ENCODE results near the gene KRT36. TPM values are rescaled to one million over a fixed set of nuclear protein-coding genes. Genes with fewer than 3 reads are reported as not detected.

The KRT36 gene
- total RNA-seq (2022; extraction: Qiagen RNA extraction): 0.05 TPM in 1 of 5 replicates, not detected in the others

DNA sequence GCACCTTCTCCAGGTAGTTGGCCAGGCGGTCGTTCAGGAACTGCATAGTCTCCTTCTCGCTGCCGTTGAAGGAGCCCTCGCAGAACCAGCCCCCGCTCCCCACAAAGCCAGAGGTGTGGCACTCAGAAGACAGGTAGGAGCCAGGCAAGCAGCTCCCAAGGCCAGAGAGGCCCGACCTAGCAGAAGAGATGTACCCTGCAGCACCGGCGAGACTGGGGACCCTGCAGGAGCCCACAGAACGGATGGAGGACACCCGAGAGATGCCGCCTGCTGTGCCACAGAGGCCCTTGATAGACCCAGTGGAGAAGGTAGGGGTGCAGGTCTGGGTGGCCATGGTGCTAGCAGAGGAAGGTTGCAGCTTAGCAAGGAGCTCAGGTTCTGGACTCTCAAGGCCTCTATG is at the start of gene KRT36:
Gene KRT36, minus strand, starts transcription at position 380 of the 400 bp plus-strand sequence. Its CDS starts 46 bp downstream, at position 334.

DNA sequence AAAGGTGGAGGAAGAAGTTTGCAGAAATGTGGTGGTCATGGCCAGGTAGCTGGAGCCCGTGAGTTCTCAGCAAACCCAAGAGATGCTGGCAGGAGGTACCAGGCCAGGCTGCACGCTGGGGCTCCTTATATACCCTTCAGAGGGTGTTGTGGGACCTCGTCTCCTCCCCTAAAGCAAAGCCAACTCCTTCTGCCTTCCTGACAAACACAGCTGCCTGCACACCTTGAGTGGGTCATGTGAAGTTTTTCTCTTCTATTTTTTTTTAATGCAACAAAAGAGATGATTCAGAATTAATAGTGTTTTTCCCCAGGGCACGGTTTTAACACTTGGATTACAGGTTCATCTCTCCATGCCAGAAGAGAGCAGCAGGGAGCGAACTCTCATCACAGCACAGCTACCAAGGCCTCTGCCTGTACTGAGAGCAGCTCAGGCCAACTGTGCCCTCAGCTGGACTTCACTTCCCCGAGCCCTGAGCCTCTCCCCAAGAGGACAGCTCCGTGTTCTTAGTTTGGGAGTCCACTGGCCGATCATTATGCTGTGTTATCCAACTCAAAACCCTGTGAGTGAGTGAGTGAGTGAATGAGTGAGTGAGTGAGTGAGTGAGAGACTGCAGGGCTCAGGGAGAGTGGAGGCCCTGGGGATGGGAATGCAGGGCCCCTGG is 29.2 kb upstream of the KRT36 start, which contains the start of gene KRT15:
Gene KRT15, minus strand, starts transcription at position 102 of the 661 bp plus-strand sequence. Its CDS starts 63 bp downstream, at position 39.

DNA sequence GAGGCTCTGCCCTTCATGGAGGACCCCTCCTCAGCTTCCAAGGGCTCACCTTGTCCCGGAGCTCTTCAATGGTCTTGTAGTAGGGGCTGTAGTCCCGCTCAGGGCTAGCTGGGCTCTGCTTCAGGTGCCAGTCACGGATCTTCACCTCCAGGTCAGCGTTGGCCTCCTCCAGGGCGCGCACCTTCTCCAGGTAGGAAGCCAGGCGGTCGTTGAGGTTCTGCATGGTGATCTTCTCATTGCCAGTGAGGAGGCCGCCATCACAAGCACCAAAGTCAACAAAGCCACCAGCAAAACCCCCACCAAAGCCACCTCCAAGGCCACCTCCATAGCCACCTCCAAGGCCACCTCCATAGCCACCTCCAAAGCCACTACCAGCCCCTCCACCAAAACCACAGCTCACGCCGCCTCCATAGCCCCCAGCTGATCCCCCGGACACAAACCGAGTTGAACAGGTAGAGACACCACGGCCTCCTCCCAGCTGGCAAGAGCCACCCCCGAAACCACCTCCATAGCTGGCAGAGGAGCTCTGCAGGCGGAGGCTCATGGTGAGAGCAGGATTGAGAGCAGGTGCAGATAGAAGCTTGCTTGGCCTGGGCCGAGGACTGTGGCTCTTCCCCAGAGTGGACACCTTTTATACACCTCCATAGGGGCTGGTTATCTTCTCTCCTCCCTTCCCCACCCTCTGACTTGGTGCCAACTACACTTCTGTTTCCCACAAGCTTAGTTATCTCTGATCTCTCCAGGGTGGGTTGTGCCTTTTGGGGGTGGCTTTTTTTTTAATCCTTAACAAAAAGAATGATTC is 15.5 kb upstream of the KRT36 start, which contains the start of gene KRT13:
Gene KRT13, minus strand, starts transcription at position 606 of the 802 bp plus-strand sequence. Its CDS starts 62 bp downstream, at position 544.

GRCh38 chr17:41481036-41481435 is 8.7 kb downstream of the KRT36 start, which contains the start of gene KRT35:
KRT35 (minus strand) TSS chr17:41481151; CDS start chr17:41481097, 54 bp downstream.

DNA sequence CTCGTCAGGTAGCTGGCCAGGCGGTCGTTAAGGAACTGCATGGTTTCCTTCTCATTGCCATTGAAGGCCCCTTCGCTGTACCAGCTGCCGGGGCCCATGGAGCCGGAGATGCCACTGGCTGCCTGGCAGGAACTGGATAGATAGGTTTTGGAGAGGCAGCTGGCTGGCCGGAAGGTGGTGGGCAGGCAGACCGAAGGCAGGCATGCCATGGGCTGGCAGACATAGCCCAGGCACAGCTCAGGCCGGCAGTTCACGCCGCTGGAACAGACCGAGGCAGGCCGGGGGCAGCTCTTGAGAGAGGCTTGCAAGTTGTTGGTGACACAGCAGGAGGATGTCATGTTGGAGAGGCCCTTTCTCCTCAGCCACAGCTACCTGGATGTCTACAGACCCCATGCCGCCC is 22.7 kb downstream of the KRT36 start, which contains the start of gene KRT32:
Gene KRT32, minus strand, starts transcription at position 399 of the 400 bp plus-strand sequence. Its CDS starts 61 bp downstream, at position 338.

DNA sequence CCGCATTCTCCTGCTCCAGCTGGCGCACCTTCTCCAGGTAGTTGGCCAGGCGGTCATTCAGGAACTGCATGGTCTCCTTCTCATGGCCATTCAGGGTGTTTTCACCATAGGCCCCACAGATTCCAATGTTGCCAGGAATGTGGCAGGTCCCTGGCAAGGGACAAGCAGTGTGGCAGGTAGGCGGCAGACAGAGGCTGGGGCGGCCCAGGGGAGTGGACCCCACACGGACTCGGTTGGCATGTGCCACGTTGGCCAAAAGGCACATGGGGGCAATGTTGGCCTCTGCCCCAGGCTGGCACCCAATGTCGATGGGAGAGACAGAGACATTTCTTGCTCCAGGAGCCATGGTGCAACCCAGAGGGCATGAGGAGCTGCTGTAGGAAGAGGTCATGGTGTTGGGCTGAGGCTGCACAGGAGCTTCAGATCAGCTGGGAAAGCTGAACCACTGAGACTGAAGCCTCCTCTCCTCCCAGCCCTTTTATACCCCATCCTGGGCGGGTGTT is 49.1 kb downstream of the KRT36 start, which contains the start of gene KRT38:
Gene KRT38, minus strand, starts transcription at position 453 of the 503 bp plus-strand sequence. Its CDS starts 62 bp downstream, at position 391.

Other genes starting within 250 kb of the KRT36 start
- not detected in 5 replicates for gene KRTAP9-4, start 240.2 kb downstream of the KRT36 start, total RNA-seq (2022; extraction: Qiagen RNA extraction)
- not detected in 5 replicates for gene KRTAP9-9, start 234.5 kb downstream of the KRT36 start, total RNA-seq (2022; extraction: Qiagen RNA extraction)
- not detected in 5 replicates for gene KRTAP9-6, start 224.5 kb downstream of the KRT36 start, total RNA-seq (2022; extraction: Qiagen RNA extraction)
- not detected in 5 replicates for gene KRTAP9-7, start 214.2 kb downstream of the KRT36 start, total RNA-seq (2022; extraction: Qiagen RNA extraction)
- not detected in 5 replicates for gene KRTAP29-1, start 187.1 kb downstream of the KRT36 start, total RNA-seq (2022; extraction: Qiagen RNA extraction)
- gene KRTAP16-1, start 180.6 kb downstream of the KRT36 start, total RNA-seq (2022; extraction: Qiagen RNA extraction): not detected in 5 replicates
- gene KRTAP17-1, start 174.2 kb downstream of the KRT36 start, total RNA-seq (2022; extraction: Qiagen RNA extraction): not detected in 5 replicates
- not detected in 5 replicates for gene KRT33A, start 139.1 kb downstream of the KRT36 start, total RNA-seq (2022; extraction: Qiagen RNA extraction)
- 0.08 TPM in 1 of 5 replicates, not detected in the others for gene KRT33B, start 120.1 kb downstream of the KRT36 start, total RNA-seq (2022; extraction: Qiagen RNA extraction)
- gene KRT34, start 107.6 kb downstream of the KRT36 start, total RNA-seq (2022; extraction: Qiagen RNA extraction): 0.23 to 0.61 TPM (median 0.42 TPM) in 5 replicates
- gene KRT31, start 92.3 kb downstream of the KRT36 start, total RNA-seq (2022; extraction: Qiagen RNA extraction): not detected in 5 replicates
- gene KRT37, start 65.3 kb downstream of the KRT36 start, total RNA-seq (2022; extraction: Qiagen RNA extraction): not detected in 5 replicates
- gene KRT38, start 48.9 kb downstream of the KRT36 start, total RNA-seq (2022; extraction: Qiagen RNA extraction): 0.03 TPM in 1 of 5 replicates, not detected in the others
- 0.06 to 0.09 TPM (median 0.08 TPM) in 3 of 5 replicates, not detected in the others for gene KRT32, start 22.5 kb downstream of the KRT36 start, total RNA-seq (2022; extraction: Qiagen RNA extraction)
- gene KRT35, start 8.8 kb downstream of the KRT36 start, total RNA-seq (2022; extraction: Qiagen RNA extraction): not detected in 5 replicates
- 0.10 to 0.35 TPM (median 0.26 TPM) in 4 of 5 replicates, not detected in the other for gene KRT13, start 15.7 kb upstream of the KRT36 start, total RNA-seq (2022; extraction: Qiagen RNA extraction)
- 2.3 to 3.5 TPM (median 2.5 TPM) in 5 replicates for gene KRT15, start 29.0 kb upstream of the KRT36 start, total RNA-seq (2022; extraction: Qiagen RNA extraction)
- gene KRT19, start 38.4 kb upstream of the KRT36 start, total RNA-seq (2022; extraction: Qiagen RNA extraction): 38.8 to 54.9 TPM (median 45.7 TPM) in 5 replicates
- not detected in 5 replicates for gene KRT9, start 82.1 kb upstream of the KRT36 start, total RNA-seq (2022; extraction: Qiagen RNA extraction)
- 0.07 to 0.11 TPM (median 0.08 TPM) in 4 of 5 replicates, not detected in the other for gene KRT14, start 97.0 kb upstream of the KRT36 start, total RNA-seq (2022; extraction: Qiagen RNA extraction)
- 0.94 to 1.6 TPM (median 1.6 TPM) in 5 replicates for gene KRT16, start 122.9 kb upstream of the KRT36 start, total RNA-seq (2022; extraction: Qiagen RNA extraction)
- gene KRT17, start 134.7 kb upstream of the KRT36 start, total RNA-seq (2022; extraction: Qiagen RNA extraction): 0.66 to 1.3 TPM (median 1.00 TPM) in 5 replicates
- 1,199 to 1,525 TPM (median 1,311 TPM) in 5 replicates for gene EIF1, start 199.0 kb upstream of the KRT36 start, total RNA-seq (2022; extraction: Qiagen RNA extraction)
- 0.17 TPM in 1 of 5 replicates, not detected in the others for gene GAST, start 222.4 kb upstream of the KRT36 start, total RNA-seq (2022; extraction: Qiagen RNA extraction)
- 1.0 to 1.3 TPM (median 1.2 TPM) in 5 replicates for gene HAP1, start 244.7 kb upstream of the KRT36 start, total RNA-seq (2022; extraction: Qiagen RNA extraction)

Data from A549 treated with AZD2906 at 1 μM for 4 hours (cell line).